HEK293T (cell line): ENCODE data around the gene BASP1.

ENCODE experiments used
- ARNT ChIP-seq: fragments of 450-650 bp; IDR thresholded peaks from 2 replicates; pipeline ENCODE4 v1.6.1; 2017; ENCODE audit warnings: mild to moderate bottlenecking
- BHLHE40 ChIP-seq: fragments of 450-650 bp; IDR thresholded peaks from 2 replicates; pipeline ENCODE4 v1.6.1; 2016; ENCODE audit warnings: mild to moderate bottlenecking, moderate library complexity, borderline replicate concordance
- CTBP1 ChIP-seq: fragments of 450-650 bp; IDR thresholded peaks from 2 replicates; pipeline ENCODE4 v1.6.1; 2016; ENCODE audit warnings: borderline replicate concordance
- ELF4 ChIP-seq: fragments of 450-650 bp; IDR thresholded peaks from 2 replicates; pipeline ENCODE4 v1.6.1; 2017; ENCODE audit warnings: antibody characterized with exemption
- FOXA1 ChIP-seq: fragments of 450-650 bp; IDR thresholded peaks from 2 replicates; pipeline ENCODE4 v1.6.1; 2016; ENCODE audit warnings: mild to moderate bottlenecking
- FOXM1 ChIP-seq: fragments of 450-650 bp; IDR thresholded peaks from 2 replicates; pipeline ENCODE4 v1.6.1; 2017; ENCODE audit warnings: mild to moderate bottlenecking, borderline replicate concordance
- HDGF ChIP-seq: fragments of 450-650 bp; IDR thresholded peaks from 2 replicates; pipeline ENCODE4 v1.6.1; 2017; ENCODE audit warnings: antibody characterized with exemption, borderline replicate concordance
- L3MBTL2 ChIP-seq: fragments of 450-650 bp; conservative IDR thresholded peaks from 2 replicates; pipeline ENCODE4 v1.6.1; 2016; ENCODE audit warnings: mild to moderate bottlenecking
- PKNOX1 ChIP-seq: fragments of 450-650 bp; IDR thresholded peaks from 2 replicates; pipeline ENCODE4 v1.6.1; 2016
- SP1 ChIP-seq: fragments of 450-650 bp; IDR thresholded peaks from 2 replicates; pipeline ENCODE4 v1.6.1; 2017
- SUZ12 ChIP-seq: fragments of 450-650 bp; IDR thresholded peaks from 2 replicates; pipeline ENCODE4 v1.6.1; 2016; ENCODE audit warnings: mild to moderate bottlenecking
- TARDBP ChIP-seq: fragments of 450-650 bp; IDR thresholded peaks from 2 replicates; pipeline ENCODE4 v1.6.1; 2016
- ZNF384 ChIP-seq: fragments of 450-650 bp; IDR thresholded peaks from 2 replicates; pipeline ENCODE4 v1.6.1; 2016

GRCh38 chr5:17255471-17256021, 38.1 kb downstream of the BASP1 start:
- TF ChIP-seq FOXM1 (no peak), FOXA1 (no peak), ARNT (no peak), ZNF384 (no peak), BHLHE40 (no peak), SUZ12 (no peak), TARDBP (no peak), SP1 (no peak), CTBP1 (no peak), HDGF (no peak), ELF4 (no peak), L3MBTL2 (no peak), PKNOX1 (no peak)
